Neural progenitor cell (in vitro differentiated cells): ENCODE measurements around the gene PLK5. TPM values are rescaled to one million over a fixed set of nuclear protein-coding genes. Genes with fewer than 3 reads are reported as not detected.

Experiments
- DNase-seq: peaks from one replicate; pipeline ENCODE4 v3.0.0-alpha.2; 2016; ENCODE audit warnings: low spot score
- H2AFZ ChIP-seq: fragments of 200-600 bp; sonication (generic); replicated peaks from 2 replicates; pipeline ENCODE4 v1.6.1; 2016; ENCODE audit warnings: antibody characterized with exemption
- H3F3A ChIP-seq: fragments of 200-600 bp; sonication (generic); 2 replicates; pipeline ENCODE4 v1.6.1; 2016; ENCODE audit warnings: antibody characterized with exemption, low read depth
- H3K27ac ChIP-seq: fragments of 200-600 bp; sonication (generic); 2 replicates; pipeline ENCODE4 v1.5.1; 2016; ENCODE audit warnings: mild to moderate bottlenecking
- H3K27me3 ChIP-seq: fragments of 200-600 bp; sonication (generic); 2 replicates; pipeline ENCODE4 v1.6.1; 2016; ENCODE audit warnings: mild to moderate bottlenecking, moderate library complexity
- H3K36me3 ChIP-seq: fragments of 200-600 bp; sonication (generic); 2 replicates; pipeline ENCODE4 v1.5.1; 2016
- H3K4me1 ChIP-seq: fragments of 200-600 bp; sonication (generic); 2 replicates; pipeline ENCODE4 v1.6.1; 2016; ENCODE audit warnings: mixed run types
- H3K4me2 ChIP-seq: fragments of 200-600 bp; sonication (generic); 2 replicates; pipeline ENCODE4 v1.6.1; 2016
- H3K4me3 ChIP-seq: fragments of 200-600 bp; sonication (generic); 2 replicates; pipeline ENCODE4 v1.5.1; 2016
- H3K79me2 ChIP-seq: fragments of 200-600 bp; sonication (generic); 2 replicates; pipeline ENCODE4 v1.6.1; 2016; ENCODE audit warnings: low read depth
- H3K9ac ChIP-seq: fragments of 200-600 bp; sonication (generic); 2 replicates; pipeline ENCODE4 v1.6.1; 2016
- H3K9me3 ChIP-seq: fragments of 200-600 bp; sonication (generic); 2 replicates; pipeline ENCODE4 v1.5.1; 2016; ENCODE audit warnings: low read depth
- H4K20me1 ChIP-seq: fragments of 200-600 bp; sonication (generic); 2 replicates; pipeline ENCODE4 v1.6.1; 2016; ENCODE audit warnings: low read depth
- H3K27ac Mint-ChIP-seq: 3 replicates; pipeline ENCODE4 v1.8.0; 2021; ENCODE audit warnings: mixed read lengths
- H3K27me3 Mint-ChIP-seq: 2 replicates; pipeline ENCODE4 v1.8.0; 2022; ENCODE audit warnings: low read depth, mild to moderate bottlenecking, inconsistent platforms, moderate library complexity, mixed read lengths; ENCODE audit not compliant: insufficient read depth
- H3K36me3 Mint-ChIP-seq: 3 replicates; pipeline ENCODE4 v1.8.0; 2021; ENCODE audit warnings: mixed read lengths
- H3K4me1 Mint-ChIP-seq: 3 replicates; pipeline ENCODE4 v1.8.0; 2021; ENCODE audit warnings: mixed read lengths
- H3K4me3 Mint-ChIP-seq: 3 replicates; pipeline ENCODE4 v1.8.0; 2021; ENCODE audit warnings: mild to moderate bottlenecking, moderate library complexity, mixed read lengths
- H3K9me3 Mint-ChIP-seq: 3 replicates; pipeline ENCODE4 v1.8.0; 2020; ENCODE audit warnings: mixed read lengths
- CTCF ChIP-seq: fragments of 200-600 bp; sonication (generic); IDR thresholded peaks from 2 replicates; pipeline ENCODE4 v1.5.1; 2017; ENCODE audit warnings: antibody characterized with exemption, mild to moderate bottlenecking
- EZH2 ChIP-seq: fragments of 200-600 bp; sonication (generic); IDR thresholded peaks from 2 replicates; pipeline ENCODE4 v1.6.1; 2017; ENCODE audit warnings: antibody characterized with exemption, mild to moderate bottlenecking, moderate library complexity
- EZH2phosphoT487 ChIP-seq: fragments of 200-600 bp; sonication (generic); IDR thresholded peaks from 2 replicates; pipeline ENCODE4 v1.6.1; 2017; ENCODE audit warnings: antibody characterized with exemption
- total RNA-seq: library from RNA; depleted of rRNA; stranded (reverse); fragments of >200 nt; gene quantifications from 2 replicates; pipeline ENCODE4 v1.2.3, GENCODE V29; 2015; ENCODE audit warnings: low replicate concordance

Gene PLK5
- total RNA-seq, 1 donor from 2014 or later = not detected

DNA sequence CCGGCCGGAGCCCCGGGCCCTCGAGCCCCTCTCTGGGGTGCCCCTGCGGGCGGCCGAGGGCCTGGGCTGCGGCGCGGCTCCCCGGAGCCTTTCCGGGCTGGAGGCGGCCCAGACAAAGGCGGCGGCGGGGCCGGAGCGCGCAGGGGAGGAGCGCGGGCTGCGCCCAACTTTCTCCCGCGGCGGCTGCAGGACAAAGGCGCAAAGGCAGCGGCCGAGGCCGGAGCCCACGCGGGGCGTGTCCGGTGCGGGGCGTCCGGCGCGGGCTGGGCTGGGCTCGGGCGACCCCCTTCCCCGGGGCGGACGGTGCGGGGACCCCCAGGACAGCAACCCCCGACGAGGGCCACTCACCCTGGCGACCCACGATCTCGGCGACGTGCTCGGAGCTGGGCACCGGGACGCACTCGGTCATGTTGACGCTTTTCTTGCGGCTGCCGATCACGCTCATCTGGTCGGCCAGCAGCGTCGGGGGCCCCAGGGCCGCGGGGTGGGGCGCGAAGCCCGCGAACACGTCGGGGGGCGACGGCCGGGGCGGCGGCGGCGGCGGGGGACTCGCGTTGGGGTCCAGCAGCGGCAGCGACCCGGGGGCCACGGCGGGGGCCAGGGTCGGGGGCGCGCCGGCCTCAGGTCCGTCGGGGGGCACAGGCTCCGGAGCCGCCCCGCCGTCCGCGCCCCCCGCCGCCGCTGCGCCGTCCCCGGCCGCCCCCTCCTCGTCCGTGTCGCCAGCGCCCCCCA lies 43.4 kb downstream of the PLK5 start:
- H3K27ac Mint-ChIP-seq = no peak overlapping the region
- Histone ChIP-seq H3K27me3 (peaks cover 23% of the 10 kb centered on the region), H3K36me3 (no peaks in the 10 kb centered on the region), H4K20me1 (peaks cover 53% of the 10 kb centered on the region), H3F3A (peaks cover 7% of the 10 kb centered on the region), H3K4me2 (peak overlapping the region; percentile 91), H3K9ac (peak overlapping the region; percentile 86), H3K9me3 (no peaks in the 10 kb centered on the region), H3K27ac (peak overlapping the region; percentile 89), H3K79me2 (peaks cover 52% of the 10 kb centered on the region), H2AFZ (no peak overlapping the region), H3K4me3 (peak overlapping the region; percentile 76), H3K4me1 (peaks cover 11% of the 10 kb centered on the region)
- H3K4me3 Mint-ChIP-seq = peak overlapping the region; percentile 85
- peaks cover 3% of the 10 kb centered on the region for H3K9me3 Mint-ChIP-seq
- H3K4me1 Mint-ChIP-seq = peaks cover 17% of the 10 kb centered on the region
- H3K27me3 Mint-ChIP-seq = peaks cover 18% of the 10 kb centered on the region
- peak; percentile 63 for DNase-seq
- H3K36me3 Mint-ChIP-seq = peaks cover 10% of the 10 kb centered on the region
- TF ChIP-seq EZH2phosphoT487 (no peak), CTCF (no peak), EZH2 (no peak)

- Histone ChIP-seq H3K79me2 (peaks cover 47% of the 10 kb centered on the region), H3K9ac (no peak overlapping the region), H3K4me3 (peak overlapping the region; percentile 76), H3F3A (peaks cover 12% of the 10 kb centered on the region), H2AFZ (no peak overlapping the region), H3K9me3 (no peaks in the 10 kb centered on the region), H3K27me3 (peaks cover 23% of the 10 kb centered on the region), H4K20me1 (peaks cover 47% of the 10 kb centered on the region), H3K36me3 (no peaks in the 10 kb centered on the region), H3K4me2 (no peak overlapping the region), H3K27ac (no peak overlapping the region), H3K4me1 (peaks cover 11% of the 10 kb centered on the region)
- H3K4me3 Mint-ChIP-seq = no peak overlapping the region
- H3K27ac Mint-ChIP-seq = no peak overlapping the region
- H3K4me1 Mint-ChIP-seq = peaks cover 17% of the 10 kb centered on the region
- TF ChIP-seq EZH2 = no peak
- TF ChIP-seq EZH2phosphoT487 = no peak
- TF ChIP-seq CTCF = no peak
- H3K9me3 Mint-ChIP-seq = peaks cover 3% of the 10 kb centered on the region
- DNase-seq = peak; percentile 64
- H3K36me3 Mint-ChIP-seq = peaks cover 9% of the 10 kb centered on the region
- peaks cover 17% of the 10 kb centered on the region for H3K27me3 Mint-ChIP-seq
Observed at GRCh38 chr19:1567848-1568227, 44.0 kb downstream of the PLK5 start.

DNA sequence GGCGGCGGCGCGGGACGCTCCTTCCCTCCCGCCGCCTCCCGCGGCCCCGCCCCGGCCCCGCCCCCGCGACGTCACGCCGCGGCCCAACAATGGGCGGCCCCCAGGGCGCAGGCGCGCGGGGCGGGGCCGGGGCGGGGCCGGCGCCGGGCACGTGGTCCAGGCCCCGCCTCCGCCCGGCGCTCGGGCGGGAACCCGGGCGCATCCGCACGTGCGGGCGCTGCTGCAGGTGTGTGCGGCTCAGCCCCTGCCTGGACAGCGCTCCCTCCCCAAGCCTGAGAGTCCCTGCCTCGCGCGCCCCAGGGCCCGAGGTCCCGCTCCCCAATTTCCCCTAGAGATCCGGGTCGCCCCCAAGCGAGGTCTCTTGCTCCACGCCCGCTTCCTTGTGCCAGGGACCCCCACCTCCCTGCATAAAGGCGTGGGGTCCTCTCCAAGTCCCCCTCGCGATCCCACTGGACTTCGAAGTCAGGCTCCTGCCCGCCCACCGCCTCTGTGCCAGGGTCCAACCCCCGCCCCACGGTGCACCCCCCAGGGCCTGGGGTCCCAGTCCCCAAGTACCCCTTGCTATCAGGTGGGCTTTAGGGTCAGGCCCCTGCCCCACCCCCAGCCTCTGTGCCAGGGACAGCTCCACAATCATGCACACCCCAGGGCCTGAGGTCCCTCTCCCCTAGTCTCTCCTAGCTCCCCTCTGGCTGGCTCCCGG lies 44.6 kb downstream of the PLK5 start, which contains the start of gene MEX3D:
TSS of gene MEX3D (minus strand) at position 6 of the 700 bp plus-strand sequence. CDS start 267 bp downstream, outside the sequence.
- H3K27ac Mint-ChIP-seq = no peak within 1 kb of the TSS
- peaks cover 7% of the 10 kb centered on the region for H3K36me3 Mint-ChIP-seq
- peak within 1 kb of the TSS; percentile 85 for H3K4me3 Mint-ChIP-seq
- Histone ChIP-seq H3F3A (peaks cover 14% of the 10 kb centered on the region), H4K20me1 (peaks cover 41% of the 10 kb centered on the region), H3K4me3 (peak within 1 kb of the TSS; percentile 76), H3K36me3 (no peaks in the 10 kb centered on the region), H3K4me2 (peak within 1 kb of the TSS; percentile 91), H3K79me2 (peaks cover 41% of the 10 kb centered on the region), H2AFZ (no peak within 1 kb of the TSS), H3K4me1 (peaks cover 11% of the 10 kb centered on the region), H3K9me3 (no peaks in the 10 kb centered on the region), H3K27me3 (peaks cover 23% of the 10 kb centered on the region), H3K9ac (peak within 1 kb of the TSS; percentile 86), H3K27ac (peak within 1 kb of the TSS; percentile 89)
- peaks cover 12% of the 10 kb centered on the region for H3K4me1 Mint-ChIP-seq
- H3K27me3 Mint-ChIP-seq = peaks cover 17% of the 10 kb centered on the region
- peaks cover 3% of the 10 kb centered on the region for H3K9me3 Mint-ChIP-seq
- TF ChIP-seq EZH2 (no peak), EZH2phosphoT487 (no peak), CTCF (no peak)
- DNase-seq = peak; percentile 90
